HG03064 (cell line): ENCODE results near the gene TRAK2.
"Not testable (repeated sequence)": the region's sequence is repeated elsewhere in the genome, so short reads cannot be mapped to it uniquely, and the experiment has no call there.

Source experiments
- ATAC-seq: cut with Tn5 transposase; IDR thresholded peaks from one replicate; pipeline ENCODE4 v1.9.1; 2021; ENCODE audit warnings: low read depth; ENCODE audit not compliant: unreplicated experiment

TRAK2 gene

GRCh38 chr2:201451292-201452057, at the start of gene TRAK2, which contains the start of gene STRADB:
TRAK2 (minus strand) TSS chr2:201451458; CDS start chr2:201420507, 30,951 bp downstream.
STRADB (plus strand) TSS chr2:201451740; CDS start chr2:201454841, 3,101 bp downstream.
- peak; percentile 94 for ATAC-seq

- no peak for ATAC-seq
These were observed 49.3 kb upstream of the TRAK2 start for GRCh38 chr2:201500534-201500933.

- ATAC-seq = no peak
These were observed 45.5 kb upstream of the TRAK2 start for GRCh38 chr2:201496785-201497184.

GRCh38 chr2:201490291-201490690, 39.0 kb upstream of the TRAK2 start:
- no peak for ATAC-seq

GRCh38 chr2:201484805-201485204, 33.5 kb upstream of the TRAK2 start:
- ATAC-seq = no peak

GRCh38 chr2:201483758-201484157, 32.5 kb upstream of the TRAK2 start:
- ATAC-seq = not testable (repeated sequence)

DNA sequence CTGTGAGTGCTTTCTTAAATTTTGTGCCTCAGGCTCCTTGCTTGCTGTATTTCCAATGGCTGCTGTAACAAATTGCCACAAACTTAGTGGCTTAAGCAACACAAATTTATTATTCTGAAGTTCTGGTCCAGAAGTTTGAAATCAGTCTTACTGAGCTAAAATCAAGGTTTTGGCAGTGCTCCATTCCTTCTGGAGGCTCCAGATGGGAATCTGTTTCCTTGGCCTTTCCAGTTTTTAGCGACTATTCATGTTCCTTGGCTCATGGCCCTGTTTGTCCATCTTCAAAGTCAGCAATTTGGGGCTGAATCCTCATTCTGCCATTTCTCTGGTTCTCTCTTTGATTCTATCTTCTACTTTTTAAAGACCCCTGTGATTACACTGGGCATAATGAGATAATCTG, 32.1 kb upstream of the TRAK2 start:
- no peak for ATAC-seq

DNA sequence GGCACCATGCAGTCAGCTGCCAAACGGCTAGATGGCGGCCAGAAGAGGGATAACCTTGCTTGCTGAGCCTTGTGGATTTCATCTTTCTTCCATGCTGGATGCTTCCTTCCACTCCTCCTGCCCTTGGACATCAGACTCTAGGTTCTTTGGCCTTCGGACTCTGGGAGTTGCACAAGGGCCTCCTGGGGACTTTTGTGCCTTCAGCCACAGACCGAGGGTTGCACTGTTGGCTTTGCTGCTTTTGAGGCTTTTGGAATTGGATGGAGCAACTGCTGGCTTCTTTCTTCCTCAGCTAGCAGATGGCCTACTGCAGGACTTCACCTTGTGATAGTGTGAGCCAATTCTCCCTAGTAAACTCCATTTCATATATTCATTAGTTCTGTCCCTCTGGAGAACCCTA, 31.3 kb upstream of the TRAK2 start:
- no peak for ATAC-seq

- ATAC-seq = no peak
These were observed 21.2 kb upstream of the TRAK2 start for GRCh38 chr2:201472411-201472810.

GRCh38 chr2:201471732-201472393, 20.6 kb upstream of the TRAK2 start:
- ATAC-seq = no peak

DNA sequence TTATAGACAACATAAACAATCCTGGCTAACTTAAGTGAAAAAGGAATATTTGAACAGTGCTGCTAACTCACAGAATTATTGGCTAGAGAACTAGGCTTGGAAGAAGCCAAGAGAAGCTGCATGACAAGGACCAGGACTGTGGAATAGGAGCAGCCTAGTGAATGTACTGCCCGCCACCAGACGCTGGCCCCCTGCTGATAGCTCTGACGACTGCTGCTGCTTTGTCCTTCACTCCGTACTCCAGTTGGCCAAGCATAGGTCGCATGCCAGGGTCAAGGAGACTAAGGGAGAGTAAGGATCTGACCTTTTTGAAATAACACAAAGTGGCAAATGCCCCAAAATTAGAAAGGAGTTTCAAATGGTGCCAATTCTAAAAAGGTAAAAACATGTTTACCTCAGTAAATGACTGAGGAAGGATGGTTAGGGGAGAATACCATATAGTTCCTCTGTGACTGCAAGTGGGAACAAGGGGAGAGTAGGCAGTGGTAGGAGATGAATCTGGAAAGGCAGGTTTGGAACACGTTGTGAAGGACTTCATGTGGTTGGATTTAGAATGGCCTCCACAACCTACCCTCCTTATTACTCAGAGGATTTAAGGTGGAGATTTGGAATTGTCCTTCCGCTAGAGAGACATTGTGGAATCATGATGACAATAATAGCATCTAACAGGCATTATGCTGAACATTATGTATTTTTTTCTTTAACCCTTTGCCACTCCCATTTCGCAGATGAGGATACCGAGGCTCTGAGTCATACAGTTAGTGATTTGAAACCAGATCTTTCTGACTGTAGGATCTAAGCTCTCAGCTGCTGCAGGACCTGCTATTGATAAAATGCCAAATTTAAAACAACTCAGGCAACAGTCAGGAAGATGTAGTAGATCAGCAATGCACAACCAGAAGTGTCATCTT, 19.8 kb upstream of the TRAK2 start:
- no peak for ATAC-seq

- no peak for ATAC-seq
These were observed 16.4 kb upstream of the TRAK2 start for GRCh38 chr2:201467666-201468065.

DNA sequence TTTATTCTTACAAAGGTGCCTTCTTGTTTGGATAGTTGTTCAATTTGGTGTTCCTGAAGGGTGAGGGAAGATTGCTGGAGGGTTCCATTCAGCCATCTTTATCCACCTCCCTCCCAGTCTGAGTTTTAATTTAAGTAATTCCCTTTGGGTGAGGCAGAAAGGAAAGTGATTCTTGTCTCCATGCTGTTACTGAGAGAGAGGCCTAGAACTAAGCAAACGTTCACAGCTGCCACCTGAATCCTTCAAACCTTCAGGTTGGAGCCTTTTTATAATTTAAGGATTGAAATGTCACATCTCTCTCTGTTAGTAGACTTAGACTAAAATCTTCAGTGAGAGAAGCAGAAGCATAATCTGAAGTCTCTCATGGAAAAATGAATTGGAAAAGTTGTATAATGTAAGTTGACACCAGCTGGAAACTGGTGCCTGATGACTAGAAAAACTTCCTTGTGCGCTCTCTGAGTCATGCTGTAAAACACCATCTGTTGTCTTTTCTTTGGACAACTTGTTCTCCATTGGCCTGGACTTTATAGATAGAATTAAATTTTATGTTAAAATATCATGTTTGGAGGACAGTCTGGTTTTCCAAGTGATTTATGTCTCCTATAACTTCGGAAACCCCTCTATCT, 14.9 kb upstream of the TRAK2 start:
- no peak for ATAC-seq

DNA sequence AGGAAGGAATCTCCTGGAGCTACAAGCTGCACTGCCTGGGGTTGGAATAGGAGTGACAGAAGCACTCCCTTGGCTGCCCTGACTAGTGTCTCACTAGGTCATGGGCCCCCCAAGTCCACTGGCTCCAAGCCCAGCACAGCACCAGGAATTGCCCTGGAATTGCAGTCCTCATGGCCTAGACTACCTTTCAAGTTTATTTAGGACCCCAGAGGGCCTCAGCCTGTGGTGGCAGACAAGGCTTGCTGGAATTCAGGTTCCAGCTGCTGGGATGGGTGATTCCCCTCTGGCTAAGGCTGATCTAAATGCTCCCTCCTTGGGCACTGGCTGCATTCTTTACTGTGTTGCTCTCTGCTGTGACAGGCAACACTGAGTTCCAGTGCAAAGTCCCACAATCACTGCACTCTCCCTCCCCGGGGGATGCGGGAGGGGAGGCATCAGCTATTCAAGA, 14.3 kb upstream of the TRAK2 start:
- no peak for ATAC-seq

DNA sequence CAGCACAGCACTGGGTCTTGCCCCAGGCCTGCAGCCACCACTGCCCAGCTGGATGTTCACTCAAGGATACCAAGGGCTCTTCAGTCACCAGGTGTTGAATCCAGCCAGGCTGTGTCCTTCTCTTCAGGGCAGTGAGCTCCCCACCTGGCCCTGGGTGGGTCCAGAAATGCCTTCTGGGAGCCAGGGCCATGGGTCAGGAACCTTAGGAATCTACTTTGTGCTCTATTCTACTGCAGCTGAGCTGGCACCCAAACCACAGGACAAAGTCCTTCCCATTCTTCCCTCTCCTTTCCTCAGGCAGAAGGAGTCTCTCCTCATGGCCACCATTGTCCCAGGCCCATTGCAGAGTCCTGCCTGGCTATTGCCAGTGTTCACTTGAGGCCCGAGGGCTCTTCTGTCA, 13.3 kb upstream of the TRAK2 start:
- no peak for ATAC-seq

DNA sequence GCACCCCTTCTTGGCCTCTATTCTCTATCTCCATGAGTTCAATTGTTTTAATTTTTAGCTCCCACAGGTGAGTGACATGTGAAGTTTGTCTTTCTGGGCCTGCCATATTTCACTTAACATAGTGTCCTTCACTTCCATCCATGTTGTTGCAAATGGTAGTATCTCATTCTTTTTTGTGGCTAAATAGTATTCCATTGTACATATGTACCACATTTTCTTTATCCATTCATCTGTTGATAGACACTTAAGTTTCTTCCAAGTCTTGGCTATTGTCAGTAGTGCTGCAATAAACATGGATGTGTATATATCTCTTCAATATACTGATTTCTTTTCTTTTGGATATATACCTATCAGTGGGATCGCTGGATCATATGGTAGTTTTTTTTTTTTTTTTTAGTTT, 9.3 kb upstream of the TRAK2 start:
- no peak for ATAC-seq

GRCh38 chr2:201458381-201458780, 7.1 kb upstream of the TRAK2 start:
- ATAC-seq = no peak

GRCh38 chr2:201452922-201453643, 1.8 kb upstream of the TRAK2 start:
- no peak for ATAC-seq

DNA sequence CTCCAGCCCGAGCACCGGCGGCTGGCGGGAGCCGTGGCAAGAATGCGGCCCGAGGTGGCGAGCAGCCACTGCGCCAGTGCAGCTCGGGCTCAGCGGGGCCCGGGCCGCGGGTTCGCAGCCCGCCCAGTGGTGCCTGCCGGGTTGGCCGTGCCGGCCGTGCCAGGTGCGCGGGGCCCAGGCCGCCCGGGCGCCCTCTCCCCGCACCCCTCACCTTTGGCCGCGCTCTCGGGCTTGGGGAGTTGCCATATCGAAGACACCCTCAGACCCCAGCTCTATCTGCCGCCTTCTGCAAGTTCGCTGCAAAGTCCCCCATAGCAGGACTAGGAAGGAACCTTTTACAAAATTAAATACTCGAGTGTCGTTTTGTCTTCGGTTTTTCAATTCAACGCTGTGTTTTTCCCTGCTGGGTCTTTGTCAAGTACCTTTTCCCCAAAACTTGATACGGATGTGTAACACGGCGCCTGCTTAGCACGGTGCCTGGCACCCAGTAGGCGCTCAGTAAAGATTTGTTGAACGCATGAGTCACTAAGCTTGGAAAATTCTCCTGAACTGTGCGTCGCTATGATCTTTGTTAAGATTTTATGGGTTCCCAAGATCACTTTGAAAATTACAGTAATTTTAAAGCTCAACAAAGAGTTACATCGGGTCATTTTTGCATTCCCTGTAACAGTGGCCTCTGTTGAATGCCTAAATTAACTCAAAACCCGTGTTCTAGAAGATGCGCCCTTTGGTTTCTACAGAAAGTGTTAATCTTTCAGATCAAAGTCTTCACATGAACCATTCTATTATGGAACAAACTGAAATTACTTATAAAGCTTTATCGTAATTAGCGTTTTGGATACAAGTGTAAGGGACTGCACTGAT, 1.0 kb upstream of the TRAK2 start:
- ATAC-seq = no peak
